HEK293 (cell line): Measurements from ENCODE around the gene HS3ST6.

Experiments
- BCL11B ChIP-seq: fragments of 450-650 bp; formaldehyde crosslinking; IDR thresholded peaks from 2 replicates; pipeline ENCODE4 v1.5.1; 2016; ENCODE audit warnings: low read depth, missing biosample characterization, missing genetic modification characterization
- GLIS1 ChIP-seq: fragments of 450-650 bp; formaldehyde crosslinking; IDR thresholded peaks from 2 replicates; pipeline ENCODE4 v1.5.1; 2016; ENCODE audit warnings: missing biosample characterization, missing genetic modification characterization
- GLIS2 ChIP-seq: fragments of 450-650 bp; formaldehyde crosslinking; IDR thresholded peaks from 2 replicates; pipeline ENCODE4 v1.5.1; 2016; ENCODE audit warnings: missing biosample characterization, missing genetic modification characterization
- HOXD13 ChIP-seq: sonication (generic); formaldehyde crosslinking; IDR thresholded peaks from 2 replicates; pipeline ENCODE4 v1.8.0; 2022; ENCODE audit warnings: missing genetic modification reagents, borderline replicate concordance
- KLF1 ChIP-seq: fragments of 450-650 bp; formaldehyde crosslinking; IDR thresholded peaks from 2 replicates; pipeline ENCODE4 v1.5.1; 2016; ENCODE audit warnings: missing biosample characterization, missing genetic modification characterization
- KLF8 ChIP-seq: fragments of 450-650 bp; formaldehyde crosslinking; IDR thresholded peaks from 2 replicates; pipeline ENCODE4 v1.5.1; 2016; ENCODE audit warnings: missing biosample characterization, missing genetic modification characterization
- KLF9 ChIP-seq: fragments of 450-650 bp; formaldehyde crosslinking; IDR thresholded peaks from 2 replicates; pipeline ENCODE4 v1.5.1; 2016; ENCODE audit warnings: missing biosample characterization, missing genetic modification characterization, low read depth
- OVOL3 ChIP-seq: fragments of 450-650 bp; formaldehyde crosslinking; IDR thresholded peaks from 2 replicates; pipeline ENCODE4 v1.5.1; 2016; ENCODE audit warnings: missing biosample characterization, missing genetic modification characterization
- SP3 ChIP-seq: fragments of 450-650 bp; formaldehyde crosslinking; IDR thresholded peaks from 2 replicates; pipeline ENCODE4 v1.5.1; 2016; ENCODE audit warnings: missing biosample characterization, missing genetic modification characterization
- ZBTB26 ChIP-seq: fragments of 450-650 bp; formaldehyde crosslinking; optimal IDR thresholded peaks from 2 replicates; pipeline ENCODE3; 2016; ENCODE audit warnings: missing biosample characterization, mild to moderate bottlenecking, missing genetic modification characterization
- ZBTB48 ChIP-seq: fragments of 450-650 bp; formaldehyde crosslinking; IDR thresholded peaks from 2 replicates; pipeline ENCODE4 v1.5.1; 2016; ENCODE audit warnings: missing biosample characterization, missing genetic modification characterization
- ZEB2 ChIP-seq: fragments of 450-650 bp; formaldehyde crosslinking; IDR thresholded peaks from 2 replicates; pipeline ENCODE4 v1.5.1; 2016; ENCODE audit warnings: missing biosample characterization, missing genetic modification characterization
- ZNF10 ChIP-seq: fragments of 450-650 bp; formaldehyde crosslinking; IDR thresholded peaks from 2 replicates; pipeline ENCODE4 v1.5.1; 2017; ENCODE audit warnings: missing biosample characterization, missing genetic modification characterization
- ZNF155 ChIP-seq: fragments of 450-650 bp; formaldehyde crosslinking; IDR thresholded peaks from 2 replicates; pipeline ENCODE4 v1.5.1; 2016; ENCODE audit warnings: missing biosample characterization, missing genetic modification characterization
- ZNF157 ChIP-seq: fragments of 450-650 bp; formaldehyde crosslinking; IDR thresholded peaks from 2 replicates; pipeline ENCODE4 v1.5.1; 2016; ENCODE audit warnings: missing biosample characterization, missing genetic modification characterization
- ZNF19 ChIP-seq: fragments of 450-650 bp; formaldehyde crosslinking; IDR thresholded peaks from 2 replicates; pipeline ENCODE4; 2016; ENCODE audit warnings: missing biosample characterization, missing genetic modification characterization, low read depth
- ZNF23 ChIP-seq: fragments of 450-650 bp; formaldehyde crosslinking; IDR thresholded peaks from 2 replicates; pipeline ENCODE4 v1.5.1; 2016; ENCODE audit warnings: missing biosample characterization, missing genetic modification characterization, borderline replicate concordance
- ZNF239 ChIP-seq: fragments of 450-650 bp; formaldehyde crosslinking; IDR thresholded peaks from 2 replicates; pipeline ENCODE4 v1.5.1; 2016; ENCODE audit warnings: missing biosample characterization, missing genetic modification characterization
- ZNF274 ChIP-seq, 2 experiments: fragments of 200-500 bp in 1 of 2; fragments of 450-650 bp in 1 of 2; sonication (Bioruptor generic) in 1 of 2; formaldehyde crosslinking in 1 of 2; IDR thresholded peaks; 2 replicates each; pipeline versions ENCODE4 v1.5.1 to v1.6.1; 2014 to 2016; ENCODE audit warnings: borderline replicate concordance in 1 of 2, inconsistent platforms in 1 of 2, low read length in 1 of 2, missing biosample characterization in 1 of 2, missing genetic modification characterization in 1 of 2
- ZNF324 ChIP-seq: fragments of 450-650 bp; formaldehyde crosslinking; IDR thresholded peaks from 2 replicates; pipeline ENCODE4 v1.5.1; 2016; ENCODE audit warnings: missing biosample characterization, missing genetic modification characterization
- ZNF391 ChIP-seq: fragments of 450-650 bp; formaldehyde crosslinking; IDR thresholded peaks from 2 replicates; pipeline ENCODE4 v1.5.1; 2016; ENCODE audit warnings: low read depth, missing biosample characterization, missing genetic modification characterization, borderline replicate concordance
- ZNF423 ChIP-seq: fragments of 450-650 bp; formaldehyde crosslinking; IDR thresholded peaks from 2 replicates; pipeline ENCODE4 v1.5.1; 2016; ENCODE audit warnings: missing biosample characterization, missing genetic modification characterization
- ZNF473 ChIP-seq: fragments of 450-650 bp; formaldehyde crosslinking; IDR thresholded peaks from 2 replicates; pipeline ENCODE4 v1.5.1; 2017; ENCODE audit warnings: missing biosample characterization, missing genetic modification characterization
- ZNF501 ChIP-seq: fragments of 450-650 bp; formaldehyde crosslinking; IDR thresholded peaks from 2 replicates; pipeline ENCODE4 v1.5.1; 2016; ENCODE audit warnings: missing biosample characterization, missing genetic modification characterization
- ZNF529 ChIP-seq: fragments of 450-650 bp; formaldehyde crosslinking; IDR thresholded peaks from 2 replicates; pipeline ENCODE4 v1.5.1; 2017; ENCODE audit warnings: missing genetic modification characterization, missing biosample characterization; ENCODE audit not compliant: insufficient replicate concordance
- ZNF571 ChIP-seq: fragments of 450-650 bp; formaldehyde crosslinking; IDR thresholded peaks from 2 replicates; pipeline ENCODE4 v1.5.0; 2017; ENCODE audit warnings: missing biosample characterization, missing genetic modification characterization
- ZNF621 ChIP-seq: fragments of 450-650 bp; formaldehyde crosslinking; IDR thresholded peaks from 2 replicates; pipeline ENCODE4 v1.5.1; 2017; ENCODE audit warnings: missing biosample characterization, missing genetic modification characterization
- ZNF677 ChIP-seq: fragments of 450-650 bp; IDR thresholded peaks from 2 replicates; pipeline ENCODE4 v1.5.0; 2018; ENCODE audit warnings: missing biosample characterization, mild to moderate bottlenecking, missing genetic modification characterization, moderate library complexity
- ZNF692 ChIP-seq: fragments of 450-650 bp; formaldehyde crosslinking; IDR thresholded peaks from 2 replicates; pipeline ENCODE4 v1.5.1; 2016; ENCODE audit warnings: missing biosample characterization, missing genetic modification characterization
- ZNF837 ChIP-seq: fragments of 450-650 bp; formaldehyde crosslinking; IDR thresholded peaks from 2 replicates; pipeline ENCODE4 v1.5.1; 2016; ENCODE audit warnings: missing biosample characterization, missing genetic modification characterization
- ZSCAN23 ChIP-seq: fragments of 450-650 bp; formaldehyde crosslinking; IDR thresholded peaks from 2 replicates; pipeline ENCODE4 v1.5.1; 2016; ENCODE audit warnings: missing biosample characterization, missing genetic modification characterization
- ZXDB ChIP-seq: fragments of 450-650 bp; formaldehyde crosslinking; IDR thresholded peaks from 2 replicates; pipeline ENCODE4 v1.5.1; 2016; ENCODE audit warnings: missing biosample characterization, missing genetic modification characterization
- TF ChIP-seq, protein P1 (sequence below): fragments of 450-650 bp; formaldehyde crosslinking; conservative IDR thresholded peaks from 2 replicates; pipeline ENCODE4 v1.5.1; 2016; ENCODE audit warnings: low read depth, missing biosample characterization, missing genetic modification characterization
- TF ChIP-seq, protein P2 (sequence below): fragments of 450-650 bp; formaldehyde crosslinking; IDR thresholded peaks from 2 replicates; pipeline ENCODE4 v1.5.1; 2016; ENCODE audit warnings: missing biosample characterization, missing genetic modification characterization
- TF ChIP-seq, protein P3 (sequence below): fragments of 450-650 bp; formaldehyde crosslinking; IDR thresholded peaks from 2 replicates; pipeline ENCODE4 v1.5.1; 2016; ENCODE audit warnings: missing biosample characterization, missing genetic modification characterization

Gene HS3ST6

GRCh38 chr16:1961651-1962067 lies 43.4 kb upstream of the HS3ST6 start (continued):
- TF ChIP-seq, protein P1, sequence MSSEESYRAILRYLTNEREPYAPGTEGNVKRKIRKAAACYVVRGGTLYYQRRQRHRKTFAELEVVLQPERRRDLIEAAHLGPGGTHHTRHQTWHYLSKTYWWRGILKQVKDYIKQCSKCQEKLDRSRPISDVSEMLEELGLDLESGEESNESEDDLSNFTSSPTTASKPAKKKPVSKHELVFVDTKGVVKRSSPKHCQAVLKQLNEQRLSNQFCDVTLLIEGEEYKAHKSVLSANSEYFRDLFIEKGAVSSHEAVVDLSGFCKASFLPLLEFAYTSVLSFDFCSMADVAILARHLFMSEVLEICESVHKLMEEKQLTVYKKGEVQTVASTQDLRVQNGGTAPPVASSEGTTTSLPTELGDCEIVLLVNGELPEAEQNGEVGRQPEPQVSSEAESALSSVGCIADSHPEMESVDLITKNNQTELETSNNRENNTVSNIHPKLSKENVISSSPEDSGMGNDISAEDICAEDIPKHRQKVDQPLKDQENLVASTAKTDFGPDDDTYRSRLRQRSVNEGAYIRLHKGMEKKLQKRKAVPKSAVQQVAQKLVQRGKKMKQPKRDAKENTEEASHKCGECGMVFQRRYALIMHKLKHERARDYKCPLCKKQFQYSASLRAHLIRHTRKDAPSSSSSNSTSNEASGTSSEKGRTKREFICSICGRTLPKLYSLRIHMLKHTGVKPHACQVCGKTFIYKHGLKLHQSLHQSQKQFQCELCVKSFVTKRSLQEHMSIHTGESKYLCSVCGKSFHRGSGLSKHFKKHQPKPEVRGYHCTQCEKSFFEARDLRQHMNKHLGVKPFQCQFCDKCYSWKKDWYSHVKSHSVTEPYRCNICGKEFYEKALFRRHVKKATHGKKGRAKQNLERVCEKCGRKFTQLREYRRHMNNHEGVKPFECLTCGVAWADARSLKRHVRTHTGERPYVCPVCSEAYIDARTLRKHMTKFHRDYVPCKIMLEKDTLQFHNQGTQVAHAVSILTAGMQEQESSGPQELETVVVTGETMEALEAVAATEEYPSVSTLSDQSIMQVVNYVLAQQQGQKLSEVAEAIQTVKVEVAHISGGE, result peak; percentile 36
- TF ChIP-seq ZNF274 (IDR thresholded peaks at IDR 0.05; ENCODE audit: low read length) (no peak), ZNF274 (tag by site-specific recombination; IDR thresholded peaks at IDR 0.05; ENCODE audit: borderline replicate concordance) (no peak), KLF8 (tag by site-specific recombination) (peak; percentile 36), ZNF10 (tag by site-specific recombination) (peak; percentile 46), ZNF501 (no peak), BCL11B (0 out of 2 replicates have a peak, but pooled peaks have one; percentile 45), KLF9 (tag by site-specific recombination) (0 out of 2 replicates have a peak, but pooled peaks have one; percentile 10), ZXDB (tag by site-specific recombination) (peak; percentile 76), ZNF621 (tag by site-specific recombination) (no peak), ZNF157 (tag by site-specific recombination) (no peak), ZNF239 (tag by site-specific recombination) (no peak), ZNF692 (tag by site-specific recombination) (no peak), ZNF391 (tag by site-specific recombination) (no peak), ZNF529 (tag by site-specific recombination) (no peak), SP3 (no peak), ZBTB26 (tag by site-specific recombination) (no peak), ZNF571 (tag by site-specific recombination) (no peak), GLIS2 (tag by site-specific recombination) (peak; percentile 46), ZNF23 (tag by site-specific recombination) (no peak), ZNF423 (tag by site-specific recombination) (no peak), ZEB2 (tag by site-specific recombination) (no peak; the same call in 1 of the 2 replicates), ZNF837 (tag by site-specific recombination) (no peak), ZNF155 (tag by site-specific recombination) (no peak), ZSCAN23 (tag by site-specific recombination) (no peak), KLF1 (tag by site-specific recombination) (no peak), OVOL3 (no peak), GLIS1 (tag by site-specific recombination) (peak; percentile 38), ZNF677 (tag by site-specific recombination) (no peak), ZBTB48 (tag by site-specific recombination) (no peak), HOXD13 (CRISPR knock-in tag) (no peak), ZNF324 (tag by site-specific recombination) (no peak), ZNF473 (no peak), ZNF19 (tag by site-specific recombination) (no peak)
- TF ChIP-seq, protein P2, sequence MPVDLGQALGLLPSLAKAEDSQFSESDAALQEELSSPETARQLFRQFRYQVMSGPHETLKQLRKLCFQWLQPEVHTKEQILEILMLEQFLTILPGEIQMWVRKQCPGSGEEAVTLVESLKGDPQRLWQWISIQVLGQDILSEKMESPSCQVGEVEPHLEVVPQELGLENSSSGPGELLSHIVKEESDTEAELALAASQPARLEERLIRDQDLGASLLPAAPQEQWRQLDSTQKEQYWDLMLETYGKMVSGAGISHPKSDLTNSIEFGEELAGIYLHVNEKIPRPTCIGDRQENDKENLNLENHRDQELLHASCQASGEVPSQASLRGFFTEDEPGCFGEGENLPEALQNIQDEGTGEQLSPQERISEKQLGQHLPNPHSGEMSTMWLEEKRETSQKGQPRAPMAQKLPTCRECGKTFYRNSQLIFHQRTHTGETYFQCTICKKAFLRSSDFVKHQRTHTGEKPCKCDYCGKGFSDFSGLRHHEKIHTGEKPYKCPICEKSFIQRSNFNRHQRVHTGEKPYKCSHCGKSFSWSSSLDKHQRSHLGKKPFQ (tag by site-specific recombination), result peak; percentile 82
- TF ChIP-seq, protein P3, sequence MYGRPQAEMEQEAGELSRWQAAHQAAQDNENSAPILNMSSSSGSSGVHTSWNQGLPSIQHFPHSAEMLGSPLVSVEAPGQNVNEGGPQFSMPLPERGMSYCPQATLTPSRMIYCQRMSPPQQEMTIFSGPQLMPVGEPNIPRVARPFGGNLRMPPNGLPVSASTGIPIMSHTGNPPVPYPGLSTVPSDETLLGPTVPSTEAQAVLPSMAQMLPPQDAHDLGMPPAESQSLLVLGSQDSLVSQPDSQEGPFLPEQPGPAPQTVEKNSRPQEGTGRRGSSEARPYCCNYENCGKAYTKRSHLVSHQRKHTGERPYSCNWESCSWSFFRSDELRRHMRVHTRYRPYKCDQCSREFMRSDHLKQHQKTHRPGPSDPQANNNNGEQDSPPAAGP (tag by site-specific recombination), result no peak
